Activated CD4-positive, alpha-beta T cell treated with anti-CD3 and anti-CD28 coated beads for 24 hours (primary cell): ENCODE measurements around the gene IGHMBP2.
"Not testable (repeated sequence)": the region's sequence is repeated elsewhere in the genome, so short reads cannot be mapped to it uniquely, and the experiment has no call there.

Experiments
- DNase-seq, 2 donors: peaks; one replicate each; pipeline ENCODE4 v3.0.0-alpha.2; 2020; ENCODE audit warnings: low read depth in 2 of 2

The IGHMBP2 gene

DNA sequence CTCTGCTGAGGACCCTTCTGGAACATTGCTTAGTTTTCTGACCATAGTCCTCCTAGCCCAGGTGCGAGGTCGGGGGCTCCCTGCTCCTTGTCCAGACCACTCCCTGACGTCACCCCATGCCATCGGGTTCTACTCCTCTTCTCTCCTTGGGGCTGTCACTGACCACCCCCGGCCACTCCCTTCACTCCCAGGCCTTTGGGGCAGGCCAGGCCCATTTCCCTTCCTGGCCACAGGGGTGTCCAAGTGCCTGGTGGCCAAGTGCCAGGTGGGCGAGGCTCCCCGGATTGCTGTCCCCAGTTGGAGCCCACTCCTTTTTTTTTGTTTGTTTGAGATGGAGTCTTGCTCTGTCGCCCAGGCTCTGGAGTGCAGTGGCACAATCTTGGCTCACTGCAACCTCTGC is 57.6 kb downstream of the IGHMBP2 start:
- no peak for DNase-seq

DNA sequence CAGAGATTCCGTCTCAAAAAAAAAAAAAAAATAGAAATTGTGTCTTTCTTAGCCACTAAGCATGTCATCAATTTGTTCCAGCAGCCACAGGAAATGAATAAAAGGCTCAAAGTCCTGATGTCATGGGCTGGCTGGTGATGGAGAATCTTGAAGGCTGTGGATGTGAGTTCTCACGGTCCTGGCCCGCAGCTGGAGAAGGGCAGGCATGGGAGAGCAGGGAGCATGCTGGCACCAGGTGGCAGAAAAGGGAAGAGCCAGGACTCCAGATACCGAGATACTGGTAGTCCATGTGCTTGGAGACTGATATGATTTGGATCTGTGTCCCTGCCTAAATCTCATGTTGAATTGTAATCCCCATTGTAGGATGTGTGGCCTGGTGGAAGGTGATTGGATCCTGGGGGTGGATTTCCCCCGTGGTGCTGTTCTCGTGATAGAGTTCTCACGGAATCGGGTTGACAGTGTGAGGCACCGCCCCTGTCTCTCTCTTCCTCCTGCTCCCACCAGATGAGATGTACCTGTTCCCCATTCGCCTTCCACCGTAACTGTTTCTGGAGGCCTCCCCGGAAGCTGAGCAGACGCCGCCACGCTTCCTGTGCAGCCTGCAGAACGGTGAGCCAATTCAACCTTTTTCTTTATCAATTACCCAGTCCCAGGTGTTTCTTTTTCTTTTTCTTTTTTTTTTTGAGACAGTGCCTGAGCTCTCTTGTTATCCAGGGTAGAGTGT is 59.0 kb downstream of the IGHMBP2 start:
- no peak for DNase-seq

DNA sequence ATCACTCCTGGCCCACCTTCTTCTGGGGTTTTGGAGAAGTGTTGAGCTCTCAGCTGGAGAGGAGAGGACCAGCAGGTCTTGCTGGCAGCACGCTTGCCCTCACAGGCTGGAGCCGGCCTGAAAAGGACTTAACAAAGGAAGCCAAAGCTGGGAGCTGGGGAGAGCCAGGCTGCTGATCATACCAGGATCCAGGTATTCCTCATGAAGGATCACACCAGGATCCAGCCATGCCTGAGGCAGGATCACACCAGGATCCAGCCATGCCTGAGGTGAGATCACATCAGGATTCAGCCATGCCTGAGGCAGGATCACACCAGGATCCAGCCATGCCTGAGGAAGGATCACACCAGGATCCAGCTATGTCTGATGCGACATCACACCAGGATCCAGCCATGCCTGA is 60.1 kb downstream of the IGHMBP2 start:
- no peak for DNase-seq

DNA sequence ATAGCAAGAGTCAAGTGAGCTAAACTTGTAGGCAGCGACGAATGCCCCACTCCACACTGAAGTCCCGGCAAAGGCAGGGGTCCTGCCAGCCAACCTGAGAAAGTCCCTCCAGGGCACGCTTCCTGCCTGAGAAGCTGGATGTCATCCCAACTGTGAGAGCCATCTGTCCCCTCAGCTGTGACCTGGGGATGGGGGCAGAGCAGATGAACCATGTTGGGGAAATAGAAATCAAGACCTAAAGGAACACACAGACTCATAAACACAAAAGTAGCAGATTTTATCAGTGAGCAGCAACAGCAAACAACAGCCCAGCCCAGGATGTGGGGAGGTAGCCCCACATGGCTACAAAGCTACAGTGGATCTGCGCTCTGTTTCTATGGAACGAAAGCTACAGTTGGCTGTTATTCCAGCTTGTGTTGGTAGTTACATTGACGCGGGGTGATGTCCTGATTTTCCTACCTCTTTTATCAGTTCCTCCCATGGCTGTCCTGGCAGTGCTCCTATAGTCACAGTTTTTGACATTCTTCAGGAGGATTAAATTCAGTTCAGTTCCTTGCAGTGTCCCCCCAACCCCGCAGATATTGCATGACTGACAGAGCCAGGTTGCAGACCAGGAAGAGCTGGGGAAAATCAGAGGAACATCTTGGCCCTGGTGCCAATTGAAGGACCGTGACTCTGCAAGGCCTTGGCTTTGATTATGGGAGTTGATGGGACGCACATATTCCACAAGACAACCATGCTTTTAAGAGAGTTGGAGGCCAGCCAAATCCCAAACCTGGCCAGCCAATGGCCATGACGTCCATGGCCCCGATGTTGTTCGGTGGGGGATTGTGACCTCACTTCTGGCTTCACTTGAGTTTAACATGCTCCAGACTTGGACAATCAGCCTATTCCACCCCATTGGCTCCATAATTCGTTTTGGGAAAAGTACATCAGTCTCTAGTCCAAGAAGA is 62.5 kb downstream of the IGHMBP2 start:
- DNase-seq: no peak

DNA sequence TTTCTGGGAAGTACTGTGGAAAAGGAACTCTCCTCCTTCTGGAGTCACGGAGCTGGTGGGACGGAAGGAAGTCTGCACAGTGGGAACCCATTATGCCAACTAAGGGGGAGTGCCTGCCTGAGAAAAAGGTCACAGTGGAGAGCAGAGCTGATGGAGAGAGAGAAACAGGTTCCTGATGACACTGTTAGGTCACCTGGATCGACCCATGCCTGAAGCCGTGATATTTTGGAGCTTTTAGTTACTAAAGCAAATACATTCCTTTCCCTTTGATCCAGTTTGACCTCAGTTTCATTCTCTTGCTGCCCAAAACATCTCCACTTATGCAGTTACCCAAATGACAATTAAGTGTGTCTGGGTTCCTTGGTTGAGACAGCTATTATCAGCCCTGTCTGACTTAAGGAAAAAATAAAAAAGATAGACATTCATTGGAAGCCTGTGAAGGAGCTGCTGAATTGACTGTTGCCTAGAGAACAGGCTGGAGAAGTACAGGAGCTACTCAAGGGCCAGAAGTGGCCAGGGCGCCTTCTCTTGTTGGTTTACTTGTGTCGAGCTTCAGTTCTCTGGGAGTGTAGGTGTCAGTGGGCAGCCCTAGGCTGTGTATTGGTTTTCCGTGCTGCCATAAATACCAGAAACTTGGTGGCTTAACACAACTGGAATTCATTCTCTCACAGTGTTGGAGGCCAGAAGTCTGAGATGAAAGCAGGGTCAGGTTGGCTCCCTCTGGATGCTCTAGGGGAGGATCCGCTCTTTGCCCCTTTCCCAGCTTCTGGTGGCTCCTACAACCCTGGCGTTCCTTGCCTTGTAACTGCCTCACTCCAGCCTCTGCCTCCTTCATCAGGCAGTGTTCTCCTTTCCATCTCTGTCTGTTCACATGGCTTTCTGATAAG is 63.4 kb downstream of the IGHMBP2 start:
- no peak for DNase-seq

DNA sequence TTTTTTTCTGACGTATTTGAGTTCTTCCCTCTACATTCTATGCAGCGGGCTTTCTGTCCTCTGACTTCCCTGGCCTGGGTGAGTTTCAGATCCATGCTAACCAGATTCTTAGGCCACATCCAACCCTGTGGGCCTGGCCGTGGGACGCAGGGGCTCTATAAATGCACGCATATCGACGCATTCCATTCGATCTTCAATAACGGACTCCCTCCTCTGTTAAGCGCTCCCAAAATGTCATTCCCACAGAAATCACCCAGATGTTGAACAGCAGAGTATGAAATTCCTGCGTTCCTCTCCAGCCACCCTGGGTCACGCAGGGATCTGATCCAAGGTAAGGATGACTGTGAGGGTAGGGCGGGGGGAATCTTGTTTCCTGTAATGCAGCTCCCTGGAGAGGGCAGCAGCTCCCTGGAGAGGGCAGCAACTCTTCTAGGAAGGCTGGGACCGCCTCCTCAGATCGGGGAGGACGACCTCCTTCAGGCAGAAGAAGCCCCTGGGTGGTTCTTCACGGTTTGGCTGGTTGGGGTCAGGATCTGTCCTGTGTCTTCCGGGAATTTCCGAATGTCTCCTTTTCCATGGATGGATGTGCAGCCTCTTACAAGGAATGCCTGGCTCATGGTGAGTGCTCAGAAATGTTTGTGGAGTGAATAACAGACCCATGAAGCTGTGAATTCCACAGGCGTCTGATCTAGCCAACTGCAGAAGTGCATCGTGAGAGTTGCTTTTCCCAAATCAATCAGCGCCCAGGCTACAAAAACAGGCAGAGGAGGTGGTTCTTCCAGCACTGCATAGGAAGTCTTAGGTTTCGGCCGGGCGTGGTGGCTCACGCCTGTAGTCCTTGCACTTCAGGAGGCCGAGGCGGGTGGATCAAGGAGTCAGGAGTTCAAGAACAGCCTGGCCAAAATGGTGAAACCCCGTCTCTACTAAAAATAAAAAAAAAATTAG is 64.9 kb downstream of the IGHMBP2 start:
- DNase-seq: no peak

DNA sequence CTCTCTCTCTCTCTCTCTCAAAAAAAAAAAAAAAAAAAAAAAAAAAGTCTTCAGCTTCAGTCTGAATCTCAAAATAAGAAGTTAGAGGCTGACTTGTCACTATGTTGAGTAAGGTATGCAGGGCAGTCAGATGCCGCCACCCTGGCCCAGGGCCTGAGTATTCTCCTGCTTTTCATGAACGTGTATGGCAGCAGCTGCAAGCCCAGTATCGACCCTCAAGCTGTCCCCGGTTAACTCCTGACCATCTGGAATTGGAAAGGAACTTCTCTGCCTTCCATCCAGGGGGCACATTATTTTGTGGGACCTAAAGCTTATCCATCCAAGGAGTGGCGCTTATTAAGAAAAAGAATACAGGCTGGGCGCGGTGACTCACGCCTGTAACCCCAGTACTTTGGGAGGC is 65.7 kb downstream of the IGHMBP2 start:
- DNase-seq: no peak

DNA sequence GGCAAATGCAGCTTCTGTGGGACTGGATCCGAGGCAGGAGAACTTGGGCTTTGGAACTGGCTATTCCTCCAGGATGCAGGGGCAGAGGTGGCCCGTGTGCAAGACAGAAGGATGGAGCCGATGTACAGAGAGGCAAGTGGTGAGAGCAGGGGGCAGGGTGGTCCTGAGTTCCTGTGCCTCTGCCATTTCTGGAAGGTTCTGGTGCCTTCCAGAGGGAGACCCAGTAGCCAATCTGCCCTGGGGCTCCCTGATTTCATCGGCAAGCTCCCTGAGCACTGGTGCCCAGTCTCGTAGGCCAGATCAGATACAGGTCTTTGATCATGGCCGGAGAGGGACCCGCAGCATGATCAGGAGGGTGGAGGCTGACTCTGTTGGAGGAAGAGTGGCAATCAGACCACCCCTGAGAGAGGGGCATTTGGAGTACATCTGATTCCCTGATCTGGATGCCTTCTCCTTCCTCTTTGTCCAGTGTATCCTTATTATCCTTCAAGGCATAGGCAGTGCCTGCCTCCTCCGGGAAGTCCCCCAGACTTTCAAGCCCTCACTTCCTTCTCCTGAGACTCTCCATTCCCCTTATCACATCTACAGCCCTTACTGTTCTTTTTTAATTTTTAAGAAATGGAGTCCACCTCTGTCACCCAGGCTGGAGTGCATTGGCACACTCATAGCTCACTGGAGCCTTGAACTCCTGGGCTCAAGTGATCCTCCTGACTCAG is 67.4 kb downstream of the IGHMBP2 start:
- no peak for DNase-seq

DNA sequence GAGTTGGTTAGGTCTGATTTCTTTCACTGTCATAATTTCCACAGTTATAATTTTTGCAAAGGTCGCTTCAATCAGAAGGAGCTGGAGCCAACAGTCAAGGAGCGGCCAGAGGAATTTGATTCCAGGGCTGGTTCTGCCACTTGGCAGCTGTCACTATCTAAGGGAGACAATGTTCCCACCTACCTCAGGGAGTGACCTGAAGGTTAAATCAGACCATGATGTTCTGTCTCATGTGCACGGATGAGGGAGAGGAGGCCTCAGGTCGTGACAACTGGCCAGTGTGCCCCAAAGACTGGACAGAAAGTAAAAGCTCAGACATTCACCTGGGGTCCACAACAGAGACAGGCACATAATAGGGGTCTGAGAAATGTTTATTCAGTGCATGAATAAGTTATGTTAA is 69.5 kb downstream of the IGHMBP2 start:
- no peak for DNase-seq

DNA sequence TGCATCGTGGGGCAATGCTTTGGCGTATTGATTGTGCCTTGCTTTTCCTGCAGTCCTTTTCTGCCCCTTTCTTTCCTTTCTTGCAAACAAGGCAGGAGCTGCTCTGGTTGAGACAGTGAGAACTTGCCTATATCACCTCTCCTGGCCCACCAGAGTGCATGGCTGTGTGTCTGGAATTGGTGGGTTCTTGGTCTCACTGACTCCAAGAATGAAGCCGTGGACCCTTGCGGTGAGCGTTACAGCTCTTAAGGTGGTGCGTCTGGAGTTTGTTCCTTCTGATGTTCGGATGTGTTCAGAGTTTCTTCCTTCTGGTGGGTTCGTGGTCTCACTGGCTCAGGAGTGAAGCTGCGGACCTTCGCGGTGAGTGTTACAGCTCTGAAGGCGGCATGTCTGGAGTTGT is 70.0 kb downstream of the IGHMBP2 start:
- not testable (repeated sequence) for DNase-seq

DNA sequence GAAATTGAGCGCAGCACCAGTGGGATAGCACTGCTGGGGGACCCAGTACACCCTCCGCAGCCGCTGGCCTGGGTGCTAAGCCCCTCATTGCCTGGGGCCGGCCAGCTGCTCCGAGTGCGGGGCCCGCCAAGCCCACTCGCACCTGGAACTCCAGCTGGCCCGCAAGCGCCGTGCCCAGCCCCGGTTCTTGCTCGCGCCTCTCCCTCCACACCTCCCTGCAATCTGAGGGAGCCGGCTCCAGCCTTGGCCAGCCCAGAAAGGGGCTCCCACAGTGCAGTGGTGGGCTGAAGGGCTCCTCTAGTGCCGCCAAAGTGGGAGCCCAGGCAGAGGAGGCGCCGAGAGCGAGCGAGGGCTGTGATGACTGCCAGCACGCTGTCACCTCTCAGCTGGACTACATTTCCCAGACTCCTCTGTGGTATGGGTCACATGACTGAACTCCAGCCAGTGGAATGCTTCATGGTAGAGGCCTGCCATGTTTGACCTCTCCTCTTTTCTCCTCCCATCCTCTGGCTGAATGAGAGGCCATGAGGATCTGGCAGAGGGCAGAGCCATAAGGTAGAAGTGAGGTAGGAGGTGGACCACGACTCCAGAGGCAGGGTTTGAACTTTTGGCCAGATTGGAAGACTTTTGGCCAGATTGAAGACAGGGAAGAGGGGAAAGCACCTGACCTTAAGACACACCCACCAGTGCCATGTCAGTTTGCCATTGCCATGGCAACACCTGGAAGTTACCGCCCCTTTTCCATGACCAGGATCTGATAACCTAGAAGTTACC is 70.9 kb downstream of the IGHMBP2 start:
- no peak for DNase-seq

DNA sequence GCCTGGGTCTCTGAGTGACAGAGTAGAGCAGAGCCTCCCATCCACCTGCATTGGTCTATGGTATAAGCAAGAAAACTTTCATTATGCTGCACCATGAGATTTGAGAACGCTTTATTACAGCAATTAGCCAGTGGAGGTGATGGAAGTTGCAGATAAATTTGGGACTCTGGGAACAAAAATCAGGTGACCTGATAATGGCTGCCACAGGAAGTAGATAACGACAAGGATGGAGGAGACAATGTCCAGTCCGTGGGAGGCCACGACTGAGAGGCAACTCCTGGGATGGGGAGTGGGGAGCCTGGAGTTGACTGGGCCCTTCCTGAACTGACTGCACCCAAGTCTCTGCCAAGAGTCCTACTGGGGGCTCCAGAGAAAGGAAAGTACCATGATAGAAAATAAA is 72.4 kb downstream of the IGHMBP2 start:
- DNase-seq: no peak

DNA sequence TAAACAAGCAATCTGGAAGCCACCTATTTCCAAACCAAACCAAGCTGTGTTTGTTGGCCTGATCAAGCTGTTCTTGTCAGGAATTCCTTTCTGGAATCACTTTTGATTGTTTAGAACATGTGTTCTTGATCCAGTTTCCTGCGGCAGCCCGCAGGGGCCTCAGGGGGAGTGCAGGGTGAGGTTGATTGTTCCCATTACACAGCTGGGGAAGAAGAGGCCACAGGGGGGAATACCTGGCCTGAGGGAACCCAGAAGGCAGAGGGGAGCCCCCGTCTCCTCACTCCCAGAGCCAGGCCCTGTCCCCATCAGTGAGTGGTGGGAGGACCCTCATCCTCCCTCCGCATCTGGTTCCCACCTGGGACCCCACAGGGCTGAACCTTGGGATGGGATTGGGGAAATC is 72.9 kb downstream of the IGHMBP2 start:
- DNase-seq: no peak

DNA sequence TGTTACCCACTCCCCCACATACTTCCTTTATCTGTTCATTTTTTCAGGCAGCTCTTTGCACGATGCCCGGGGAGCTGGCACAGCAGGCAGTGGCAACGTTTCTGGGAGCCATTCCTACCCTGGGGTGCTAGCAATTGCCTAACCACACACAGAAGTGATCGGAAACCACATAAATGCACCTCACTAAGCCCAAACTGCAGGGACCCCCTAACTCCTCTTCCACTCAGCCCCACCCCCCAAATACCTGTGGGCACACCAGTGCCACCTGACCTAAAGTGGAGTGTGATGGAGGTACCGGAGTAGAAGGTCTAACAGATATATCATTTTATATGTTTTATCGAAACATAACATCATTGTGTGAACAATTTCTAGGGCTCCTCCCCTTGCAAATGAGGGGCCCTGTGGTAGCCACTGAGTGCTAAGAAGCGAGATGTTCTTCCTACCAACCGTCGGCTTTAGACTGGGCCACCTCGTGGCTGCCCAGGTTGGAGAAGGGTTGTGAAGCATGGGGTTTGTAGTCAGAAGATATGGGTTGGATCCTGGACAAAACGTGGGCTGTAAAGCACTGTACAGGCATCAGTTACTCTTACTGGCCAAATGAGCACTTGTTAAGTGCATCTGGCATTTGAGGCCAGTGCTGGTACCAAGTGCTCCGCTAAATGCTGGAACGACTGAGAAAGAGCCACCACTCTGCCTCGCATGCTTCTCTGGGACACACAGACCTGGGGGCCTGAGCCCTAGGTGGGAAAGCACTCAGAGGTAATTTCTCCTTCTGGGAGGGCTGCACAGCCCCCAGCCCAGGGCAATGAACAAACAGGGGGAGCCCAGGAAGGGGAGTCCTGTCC is 74.3 kb downstream of the IGHMBP2 start:
- DNase-seq: no peak

DNA sequence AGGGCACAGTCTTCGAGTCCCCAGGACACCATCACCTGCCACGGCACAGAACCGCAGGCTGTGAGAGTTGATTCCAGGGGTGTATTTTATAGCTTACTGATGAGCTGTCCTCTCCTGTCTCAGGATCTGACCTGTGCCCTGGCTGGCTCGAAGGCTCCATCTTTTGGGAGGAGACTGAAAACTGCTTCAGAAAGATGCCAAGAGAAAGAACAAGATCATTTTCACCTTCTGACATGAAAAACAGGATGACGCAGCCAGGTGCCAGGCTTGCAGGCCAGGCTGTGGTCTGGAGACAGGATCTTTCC is 74.9 kb downstream of the IGHMBP2 start:
- DNase-seq: no peak

DNA sequence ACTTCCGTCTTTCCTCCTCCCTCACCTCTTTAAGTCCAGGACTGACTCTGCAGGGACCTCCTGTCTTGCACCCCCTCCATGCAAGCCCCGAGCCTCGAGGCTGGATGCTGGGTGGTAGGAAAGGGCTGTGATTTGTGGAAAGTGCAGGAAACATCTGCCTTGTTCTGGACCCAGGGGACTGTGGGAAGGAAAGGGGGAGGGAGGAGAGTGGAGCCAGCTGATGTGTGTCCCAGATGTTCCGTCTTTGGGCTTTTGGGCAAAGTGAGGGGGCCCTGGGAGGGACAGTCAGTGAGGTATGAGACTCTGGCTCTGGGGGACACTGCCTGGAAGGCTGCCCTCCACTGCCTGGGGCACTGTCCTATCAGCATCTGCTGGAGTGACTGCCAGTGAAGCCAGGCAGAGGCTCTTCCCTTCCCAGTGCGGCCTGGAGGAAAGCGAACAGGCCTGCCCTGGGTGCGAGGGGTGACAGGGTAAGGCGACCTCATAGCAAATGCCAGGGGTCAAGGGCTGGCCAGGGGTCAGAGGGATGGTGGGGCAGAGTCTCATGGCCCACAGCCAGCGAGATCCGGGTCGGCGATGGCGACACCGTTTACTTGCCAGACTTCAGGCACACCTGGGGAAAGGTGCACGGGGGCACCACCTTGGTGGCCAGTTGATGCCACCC is 75.4 kb downstream of the IGHMBP2 start:
- no peak for DNase-seq

DNA sequence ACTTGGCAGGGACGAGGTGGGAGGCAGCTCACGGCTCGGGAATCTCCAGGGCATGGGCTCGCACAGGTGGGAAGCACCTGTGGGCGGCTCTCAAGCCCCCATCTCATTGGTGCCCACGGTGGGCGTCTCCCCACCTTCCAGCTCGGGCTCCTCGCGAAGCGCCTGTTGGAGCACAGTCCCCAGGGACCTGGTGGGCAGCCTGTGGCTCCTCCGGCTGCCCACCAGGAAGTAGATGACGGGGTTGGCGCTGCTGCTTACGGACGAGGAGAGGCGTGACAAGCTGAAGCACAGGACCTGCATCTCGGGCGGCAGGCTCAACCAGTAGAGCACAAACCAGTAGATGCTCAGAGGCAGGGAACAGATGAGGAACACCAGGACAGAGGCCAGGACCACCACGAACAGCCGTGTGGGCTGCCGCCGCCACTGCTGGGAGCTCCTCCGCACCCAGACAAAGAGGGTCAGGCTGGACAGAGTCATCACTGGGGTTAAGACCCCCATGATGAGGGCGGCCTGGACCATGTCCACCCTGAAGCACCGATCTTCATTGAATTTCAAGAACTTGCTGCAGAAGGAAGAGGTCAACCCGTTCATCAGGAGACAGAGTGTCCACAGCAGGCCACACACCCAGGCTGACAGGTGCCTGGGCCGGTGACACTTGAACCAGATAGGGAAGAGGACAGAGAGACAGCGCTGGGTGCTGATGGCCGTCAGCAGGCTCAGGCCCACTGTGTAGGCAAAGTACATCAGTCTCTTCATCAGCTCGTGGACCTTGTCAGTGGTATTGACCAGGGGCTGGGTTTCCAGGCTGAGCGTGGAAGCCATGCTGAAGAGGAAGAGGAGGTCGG is 76.5 kb downstream of the IGHMBP2 start:
- DNase-seq: no peak

DNA sequence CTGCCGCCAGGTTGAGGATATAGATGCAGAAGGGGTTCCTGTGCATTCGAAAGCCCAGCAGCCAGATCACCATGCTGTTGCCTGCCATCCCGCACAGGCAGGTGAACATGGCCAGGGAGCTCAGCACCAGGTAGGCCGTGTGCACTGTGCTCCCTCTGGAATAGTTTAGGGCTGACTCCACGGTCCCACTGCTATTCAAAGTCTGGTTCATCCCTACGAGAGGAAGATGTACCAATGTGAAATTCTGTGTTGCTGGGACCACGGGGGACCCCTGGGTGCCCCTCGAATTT is 77.0 kb downstream of the IGHMBP2 start, which contains the start of gene MRGPRD:
MRGPRD (minus strand) TSS at position 211 of the 290 bp plus-strand sequence; CDS start at position 211, 0 bp downstream.
- no peak for DNase-seq
